ENCODE data around the gene LNX2.

Gene LNX2

GRCh38 chr13:27620377-27621115 is at the start of gene LNX2:
Gene LNX2 (minus strand): TSS chr13:27620529. CDS start chr13:27581703, 38,826 bp downstream.
- peak; percentile 91 to 94 for DNase-seq (ENCODE audit: low read depth in 2 of 2, low spot score in 1 of 2)

- no peak for DNase-seq (ENCODE audit: low read depth in 2 of 2, low spot score in 1 of 2)
These were observed 47.6 kb upstream of the LNX2 start for GRCh38 chr13:27667946-27668345.

GRCh38 chr13:27666951-27667350 is 46.6 kb upstream of the LNX2 start:
- DNase-seq (ENCODE audit: low read depth in 2 of 2, low spot score in 1 of 2), result no peak

- DNase-seq (ENCODE audit: low read depth in 2 of 2, low spot score in 1 of 2), result no peak
These were observed 45.4 kb upstream of the LNX2 start for GRCh38 chr13:27665761-27666160.

GRCh38 chr13:27665333-27665732 is 45.0 kb upstream of the LNX2 start:
- no peak for DNase-seq (ENCODE audit: low read depth in 2 of 2, low spot score in 1 of 2)

GRCh38 chr13:27663947-27664346 is 43.6 kb upstream of the LNX2 start:
- DNase-seq (ENCODE audit: low read depth in 2 of 2, low spot score in 1 of 2), result no peak

- no peak for DNase-seq (ENCODE audit: low read depth in 2 of 2, low spot score in 1 of 2)
These were observed 42.6 kb upstream of the LNX2 start for GRCh38 chr13:27662738-27663470.

- no peak for DNase-seq (ENCODE audit: low read depth in 2 of 2, low spot score in 1 of 2)
These were observed 40.7 kb upstream of the LNX2 start for GRCh38 chr13:27661017-27661416.

GRCh38 chr13:27660511-27660910 is 40.2 kb upstream of the LNX2 start:
- no peak for DNase-seq (ENCODE audit: low read depth in 2 of 2, low spot score in 1 of 2)

GRCh38 chr13:27659145-27659865 is 39.0 kb upstream of the LNX2 start:
- no peak for DNase-seq (ENCODE audit: low read depth in 2 of 2, low spot score in 1 of 2)

- DNase-seq (ENCODE audit: low read depth in 2 of 2, low spot score in 1 of 2), result no peak
These were observed 38.2 kb upstream of the LNX2 start for GRCh38 chr13:27658546-27658945.

- no peak for DNase-seq (ENCODE audit: low read depth in 2 of 2, low spot score in 1 of 2)
These were observed 37.4 kb upstream of the LNX2 start for GRCh38 chr13:27657724-27658123.

GRCh38 chr13:27654816-27655215 is 34.5 kb upstream of the LNX2 start:
- no peak for DNase-seq (ENCODE audit: low read depth in 2 of 2, low spot score in 1 of 2)

- DNase-seq (ENCODE audit: low read depth in 2 of 2, low spot score in 1 of 2), result no peak
These were observed 33.7 kb upstream of the LNX2 start for GRCh38 chr13:27654059-27654458.

- DNase-seq (ENCODE audit: low read depth in 2 of 2, low spot score in 1 of 2), result no peak
These were observed 30.0 kb upstream of the LNX2 start for GRCh38 chr13:27650312-27650711.

GRCh38 chr13:27644302-27644701 is 24.0 kb upstream of the LNX2 start:
- DNase-seq (ENCODE audit: low read depth in 2 of 2, low spot score in 1 of 2), result no peak

GRCh38 chr13:27643334-27644132 is 23.2 kb upstream of the LNX2 start:
- DNase-seq (ENCODE audit: low read depth in 2 of 2, low spot score in 1 of 2), result no peak

GRCh38 chr13:27641711-27642502 is 21.6 kb upstream of the LNX2 start:
- DNase-seq (ENCODE audit: low read depth in 2 of 2, low spot score in 1 of 2), result no peak

- DNase-seq (ENCODE audit: low read depth in 2 of 2, low spot score in 1 of 2), result no peak
These were observed 18.9 kb upstream of the LNX2 start for GRCh38 chr13:27639186-27639585.

- DNase-seq (ENCODE audit: low read depth in 2 of 2, low spot score in 1 of 2), result no peak
These were observed 18.2 kb upstream of the LNX2 start for GRCh38 chr13:27638521-27638920.

Data from stimulated activated CD8-positive, alpha-beta memory T cell treated with anti-CD3 and anti-CD28 coated beads, Interleukin-4, amount 100 ng/mL, for 4 hours (primary cell).